ENCODE measurements around the gene GIPC1. TPM values are rescaled to one million over a fixed set of nuclear protein-coding genes. Genes with fewer than 3 reads are reported as not detected.
A peak's percentile ranks its signal among the peaks of the same experiment; 100 is the strongest.
"Not testable (repeated sequence)": the region's sequence is repeated elsewhere in the genome, so short reads cannot be mapped to it uniquely, and the experiment has no call there.

GIPC1 gene
- total RNA-seq, 1 donor from 2014 or later, result 39.9 TPM

- DNase-seq, result peak; percentile 79
- Mint-ChIP-seq H3K27me3 (peaks cover 16% of the 10 kb centered on the region), H3K4me1 (peaks cover 26% of the 10 kb centered on the region), H3K27ac (peak within 1 kb of the TSS; percentile 58), H3K4me3 (peak within 1 kb of the TSS; percentile 70), H3K36me3 (ENCODE audit: low read depth) (peaks cover 20% of the 10 kb centered on the region), H3K9me3 (no peaks in the 10 kb centered on the region)
- intact Hi-C loops (cut with micrococcal nuclease), result loop anchor here (10.0 kb wide), 1 partner anchor 591 kb away; no protein-coding TSS in a partner anchor
Observed at GRCh38 chr19:14475251-14476073, 20.5 kb downstream of the GIPC1 start, which contains the start of gene PTGER1. Gene PTGER1 (minus strand): TSS chr19:14475354. CDS start chr19:14474320, 1,034 bp downstream.

- peaks cover 26% of the 10 kb centered on the region for H3K4me1 Mint-ChIP-seq
- peaks cover 16% of the 10 kb centered on the region for H3K27me3 Mint-ChIP-seq
- H3K4me3 Mint-ChIP-seq, result peak overlapping the region; percentile 70
- peak overlapping the region; percentile 46 for H3K27ac Mint-ChIP-seq
- H3K36me3 Mint-ChIP-seq (ENCODE audit: low read depth), result peaks cover 24% of the 10 kb centered on the region
- no peaks in the 10 kb centered on the region for H3K9me3 Mint-ChIP-seq
- intact Hi-C loops (cut with micrococcal nuclease), result loop anchor here (10.0 kb wide), 1 partner anchor 590 kb away; no protein-coding TSS in a partner anchor
- no peak for DNase-seq
Observed at GRCh38 chr19:14474827-14475226, 21.1 kb downstream of the GIPC1 start.

GRCh38 chr19:14473978-14474578, 21.8 kb downstream of the GIPC1 start:
- DNase-seq, result no peak
- no peaks in the 10 kb centered on the region for H3K9me3 Mint-ChIP-seq
- peaks cover 26% of the 10 kb centered on the region for H3K4me1 Mint-ChIP-seq
- peaks cover 29% of the 10 kb centered on the region for H3K36me3 Mint-ChIP-seq (ENCODE audit: low read depth)
- H3K27ac Mint-ChIP-seq, result peak overlapping the region; percentile 46
- H3K27me3 Mint-ChIP-seq, result peaks cover 16% of the 10 kb centered on the region
- H3K4me3 Mint-ChIP-seq, result peak overlapping the region; percentile 70
- intact Hi-C loops (cut with micrococcal nuclease), result loop anchor here (2.0 to 10.0 kb wide), 3 partner anchors 41 to 589 kb away; partner anchors contain the start of genes ASF1B and PKN1

GRCh38 chr19:14473073-14473977, 22.6 kb downstream of the GIPC1 start:
- intact Hi-C loops (cut with micrococcal nuclease), result loop anchor here (2.0 to 10.0 kb wide), 3 partner anchors 41 to 589 kb away; partner anchors contain the start of genes ASF1B and PKN1
- DNase-seq, result peak; percentile 64
- Mint-ChIP-seq H3K4me1 (peaks cover 26% of the 10 kb centered on the region), H3K4me3 (peak overlapping the region; percentile 60), H3K27ac (peak overlapping the region; percentile 20), H3K9me3 (no peaks in the 10 kb centered on the region), H3K27me3 (peaks cover 16% of the 10 kb centered on the region), H3K36me3 (ENCODE audit: low read depth) (peaks cover 33% of the 10 kb centered on the region)

- no peak overlapping the region for H3K4me3 Mint-ChIP-seq
- peaks cover 26% of the 10 kb centered on the region for H3K4me1 Mint-ChIP-seq
- no peaks in the 10 kb centered on the region for H3K9me3 Mint-ChIP-seq
- DNase-seq, result peak; percentile 96
- H3K27me3 Mint-ChIP-seq, result peaks cover 16% of the 10 kb centered on the region
- no peak overlapping the region for H3K27ac Mint-ChIP-seq
- intact Hi-C loops (cut with micrococcal nuclease), result loop anchor here (2.0 to 10.0 kb wide), 3 partner anchors 40 to 588 kb away; partner anchors contain the start of genes ASF1B and PKN1
- peaks cover 33% of the 10 kb centered on the region for H3K36me3 Mint-ChIP-seq (ENCODE audit: low read depth)
Observed at GRCh38 chr19:14472202-14472938, 23.6 kb downstream of the GIPC1 start.

- no peak overlapping the region for H3K27ac Mint-ChIP-seq
- peaks cover 35% of the 10 kb centered on the region for H3K36me3 Mint-ChIP-seq (ENCODE audit: low read depth)
- peaks cover 26% of the 10 kb centered on the region for H3K4me1 Mint-ChIP-seq
- no peak overlapping the region for H3K4me3 Mint-ChIP-seq
- H3K27me3 Mint-ChIP-seq, result peaks cover 16% of the 10 kb centered on the region
- H3K9me3 Mint-ChIP-seq, result no peaks in the 10 kb centered on the region
- no peak for DNase-seq
- intact Hi-C loops (cut with micrococcal nuclease), result loop anchor here (2.0 to 10.0 kb wide), 3 partner anchors 39 to 587 kb away; partner anchors contain the start of genes ASF1B and PKN1
Observed at GRCh38 chr19:14471436-14472187, 24.3 kb downstream of the GIPC1 start.

- no peak for DNase-seq
- Mint-ChIP-seq H3K27me3 (peaks cover 16% of the 10 kb centered on the region), H3K9me3 (no peaks in the 10 kb centered on the region), H3K27ac (no peak overlapping the region), H3K36me3 (ENCODE audit: low read depth) (peaks cover 38% of the 10 kb centered on the region), H3K4me3 (no peak overlapping the region), H3K4me1 (peaks cover 14% of the 10 kb centered on the region)
- intact Hi-C loops (cut with micrococcal nuclease), result loop anchor here (10.0 kb wide), 1 partner anchor 585 kb away; no protein-coding TSS in a partner anchor
Observed at GRCh38 chr19:14470031-14470876, 25.7 kb downstream of the GIPC1 start.

GRCh38 chr19:14467816-14468215, 28.1 kb downstream of the GIPC1 start:
- Mint-ChIP-seq H3K9me3 (no peaks in the 10 kb centered on the region), H3K4me3 (no peak overlapping the region), H3K4me1 (peaks cover 4% of the 10 kb centered on the region), H3K36me3 (ENCODE audit: low read depth) (peaks cover 51% of the 10 kb centered on the region), H3K27ac (no peak overlapping the region), H3K27me3 (peaks cover 4% of the 10 kb centered on the region)
- intact Hi-C loops (cut with micrococcal nuclease), result no loop called here
- DNase-seq, result no peak

- Mint-ChIP-seq H3K27ac (no peak overlapping the region), H3K9me3 (no peaks in the 10 kb centered on the region), H3K36me3 (ENCODE audit: low read depth) (peaks cover 55% of the 10 kb centered on the region), H3K4me1 (peaks cover 4% of the 10 kb centered on the region), H3K27me3 (no peaks in the 10 kb centered on the region), H3K4me3 (no peak overlapping the region)
- intact Hi-C loops (cut with micrococcal nuclease), result no loop called here
- no peak for DNase-seq
Observed at GRCh38 chr19:14467391-14467790, 28.5 kb downstream of the GIPC1 start.

GRCh38 chr19:14463747-14464146, 32.2 kb downstream of the GIPC1 start:
- Mint-ChIP-seq H3K27me3 (no peaks in the 10 kb centered on the region), H3K36me3 (ENCODE audit: low read depth) (peaks cover 57% of the 10 kb centered on the region), H3K4me3 (no peak overlapping the region), H3K4me1 (peaks cover 2% of the 10 kb centered on the region), H3K27ac (no peak overlapping the region), H3K9me3 (no peaks in the 10 kb centered on the region)
- intact Hi-C loops (cut with micrococcal nuclease), result no loop called here
- DNase-seq, result no peak

- H3K9me3 Mint-ChIP-seq; H3K4me1 Mint-ChIP-seq; H3K27me3 Mint-ChIP-seq; H3K27ac Mint-ChIP-seq; intact Hi-C loops (cut with micrococcal nuclease); H3K4me3 Mint-ChIP-seq; DNase-seq: not testable (repeated sequence)
- H3K36me3 Mint-ChIP-seq (ENCODE audit: low read depth), result peaks cover 61% of the 10 kb centered on the region
Observed at GRCh38 chr19:14462401-14462800, 33.5 kb downstream of the GIPC1 start.

Measured in activated CD4-positive, alpha-beta T cell treated with anti-CD3 and anti-CD28 coated beads, Interleukin-2, amount 10 ng/mL, durations not matched to agents 24 days and 14 days (primary cell).